Stomach (tissue), 9 donors: ENCODE results near the gene SDCCAG8. TPM values are rescaled to one million over a fixed set of nuclear protein-coding genes. Genes with fewer than 3 reads are reported as not detected.

ENCODE experiments used
- DNase-seq, 2 donors: peaks; one replicate each; pipeline versions ENCODE4 v3.0.0 to v3.0.0-alpha.2; 2013 to 2019
- H3K27ac ChIP-seq, 5 donors: fragments of 200-600 bp in 4 of 5; sonication (generic) in 4 of 5; one replicate each; pipeline ENCODE4 v1.5.1; 2013 to 2019; ENCODE audit warnings: mild to moderate bottlenecking in 1 of 5, moderate library complexity in 1 of 5
- H3K27me3 ChIP-seq, 3 donors: fragments of 200-600 bp; sonication (generic); one replicate each; pipeline ENCODE4 v1.5.1; 2017 to 2019; ENCODE audit warnings: mixed run types in 1 of 3
- H3K36me3 ChIP-seq, 4 donors: fragments of 200-600 bp; sonication (generic); 1 replicate in 3 of 4; 2 replicates in 1 of 4; pipeline ENCODE4 v1.5.1; 2016 to 2019
- H3K4me1 ChIP-seq, 4 donors: fragments of 200-600 bp; sonication (generic); one replicate each; pipeline ENCODE4 v1.5.1; 2016 to 2019
- H3K4me3 ChIP-seq, 4 donors: fragments of 200-600 bp; sonication (generic) in 3 of 4; one replicate each; pipeline ENCODE4 v1.5.1; 2016 to 2019; ENCODE audit warnings: mild to moderate bottlenecking in 1 of 4
- H3K9me3 ChIP-seq, 4 donors: fragments of 200-600 bp; sonication (generic); one replicate each; pipeline ENCODE4 v1.5.1; 2016 to 2019
- EP300 ChIP-seq: sonication (generic); formaldehyde crosslinking; IDR thresholded peaks from one replicate; pipeline ENCODE4 v1.6.1; 2017; ENCODE audit warnings: antibody characterized with exemption
- POLR2A ChIP-seq, 4 donors: fragments of 450-650 bp; IDR thresholded peaks; one replicate each; pipeline ENCODE4 v1.6.1; 2016; ENCODE audit warnings: antibody characterized with exemption in 4 of 4, control low read depth in 2 of 4, mild to moderate bottlenecking in 1 of 4, moderate library complexity in 1 of 4
- POLR2AphosphoS5 ChIP-seq, 3 donors: sonication (generic); formaldehyde crosslinking; IDR thresholded peaks; one replicate each; pipeline ENCODE4 v1.6.1; 2016; ENCODE audit warnings: antibody characterized with exemption in 3 of 3
- WGBS, 5 donors: extraction: QIAGEN DNeasy Blood & Tissue Kit in 3 of 5; methylation state at CpG; one replicate each; pipeline versions ENCODE4 v1.1.5 to v1.1.7; 2013 to 2018; 5-methylcytosine and 5-hydroxymethylcytosine counted together
- intact Hi-C: fragments of 100-400 bp; cut with DNase I; formaldehyde crosslinking; loops from one replicate; pipeline ENCODE4 v1.15.1; 2023; ENCODE audit warnings: low total_unique reads
- polyA plus RNA-seq, 3 donors: library from polyadenylated mRNA; stranded (reverse); fragments of 200-250 nt; gene quantifications; one replicate each; pipeline ENCODE4 v1.2.3, GENCODE V29; 2013
- total RNA-seq, 5 donors: library from RNA; depleted of rRNA; stranded (reverse); fragments of >200 nt; gene quantifications; one replicate each; pipeline versions ENCODE4 v1.1.0 to v1.2.3, GENCODE V29; 2014 to 2016
- TF ChIP-seq, protein P1 (sequence below), 7 experiments: fragments of 450-650 bp in 4 of 7; fragments of 200-600 bp in 3 of 7; sonication (generic) in 3 of 7; IDR thresholded peaks; one replicate each; pipeline ENCODE4 v1.5.1; 2016 to 2019; ENCODE audit warnings: antibody characterized with exemption in 7 of 7, control low read depth in 2 of 7, mild to moderate bottlenecking in 1 of 7
- donor health status: healthy with polysubstance abuse.
- donor health status: Bipolar disorder and iron deficiency.
- donor health status: healthy.

Gene SDCCAG8
- total and polyA plus RNA-seq, 8 donors = 16.3 to 184 (median 24.5) TPM

DNA sequence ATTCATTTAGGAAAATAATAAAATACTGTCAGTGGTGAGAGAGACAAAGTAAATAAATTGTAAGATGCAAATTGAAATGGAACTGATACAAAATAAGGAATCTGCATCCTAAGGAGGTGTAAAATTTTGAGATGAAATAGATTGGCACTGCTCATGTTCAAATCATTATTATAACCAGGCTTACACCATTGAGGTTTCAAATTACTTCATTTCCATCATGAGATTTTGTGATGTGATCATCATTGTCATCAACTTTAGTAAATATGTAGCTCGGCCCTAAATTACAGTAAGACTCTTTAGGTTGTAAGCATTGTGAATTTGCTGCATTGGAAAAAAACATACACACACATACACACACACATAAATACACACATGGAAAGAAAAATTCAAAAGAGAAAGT, 123.4 kb downstream of the SDCCAG8 start:
- Histone ChIP-seq H3K36me3 (peaks cover 0 to 40% (median 27%) of the 10 kb centered on the region in 4 donors), H3K9me3 (peaks cover 0 to 6% (median 3%) of the 10 kb centered on the region in 4 donors), H3K4me1 (no peaks in the 10 kb centered on the region), H3K27me3 (no peaks in the 10 kb centered on the region), H3K27ac (no peak overlapping the region), H3K4me3 (no peak overlapping the region)
- WGBS, 5 donors = 94 to 100% (median 95%) methylated on average over 1 of the region's 1 CpG
- intact Hi-C loops = no loop called here
- DNase-seq = no peak
- TF ChIP-seq, protein P1, sequence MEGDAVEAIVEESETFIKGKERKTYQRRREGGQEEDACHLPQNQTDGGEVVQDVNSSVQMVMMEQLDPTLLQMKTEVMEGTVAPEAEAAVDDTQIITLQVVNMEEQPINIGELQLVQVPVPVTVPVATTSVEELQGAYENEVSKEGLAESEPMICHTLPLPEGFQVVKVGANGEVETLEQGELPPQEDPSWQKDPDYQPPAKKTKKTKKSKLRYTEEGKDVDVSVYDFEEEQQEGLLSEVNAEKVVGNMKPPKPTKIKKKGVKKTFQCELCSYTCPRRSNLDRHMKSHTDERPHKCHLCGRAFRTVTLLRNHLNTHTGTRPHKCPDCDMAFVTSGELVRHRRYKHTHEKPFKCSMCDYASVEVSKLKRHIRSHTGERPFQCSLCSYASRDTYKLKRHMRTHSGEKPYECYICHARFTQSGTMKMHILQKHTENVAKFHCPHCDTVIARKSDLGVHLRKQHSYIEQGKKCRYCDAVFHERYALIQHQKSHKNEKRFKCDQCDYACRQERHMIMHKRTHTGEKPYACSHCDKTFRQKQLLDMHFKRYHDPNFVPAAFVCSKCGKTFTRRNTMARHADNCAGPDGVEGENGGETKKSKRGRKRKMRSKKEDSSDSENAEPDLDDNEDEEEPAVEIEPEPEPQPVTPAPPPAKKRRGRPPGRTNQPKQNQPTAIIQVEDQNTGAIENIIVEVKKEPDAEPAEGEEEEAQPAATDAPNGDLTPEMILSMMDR (IDR thresholded peaks at IDR 0.05) = no peak

DNA sequence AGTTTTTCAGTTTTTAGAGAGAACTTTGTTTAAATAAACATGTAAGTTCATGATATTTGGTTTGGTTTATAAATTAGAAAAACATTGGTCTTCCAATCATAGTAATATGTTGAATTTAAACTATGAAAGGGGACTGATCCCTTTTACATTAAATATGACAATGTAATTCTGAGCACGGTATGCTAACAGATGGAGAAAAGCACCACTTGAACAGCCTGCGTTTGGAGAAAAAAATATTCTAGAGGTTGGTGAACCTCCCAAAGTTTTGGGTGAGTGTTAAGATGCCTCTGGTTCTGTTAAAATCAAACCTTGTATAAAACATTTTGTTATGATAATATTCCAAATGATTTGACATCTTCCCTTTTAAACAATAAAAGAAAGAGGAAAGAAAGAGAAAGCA, 123.9 kb downstream of the SDCCAG8 start:
- H3K36me3 ChIP-seq = peaks cover 0 to 44% (median 30%) of the 10 kb centered on the region in 4 donors
- no peaks in the 10 kb centered on the region for H3K27me3 ChIP-seq
- no peak overlapping the region for H3K27ac ChIP-seq
- H3K4me3 ChIP-seq = no peak overlapping the region
- WGBS, 5 donors = 68 to 92% (median 88%) methylated on average over 2 of the region's 2 CpGs
- no peak for DNase-seq
- TF ChIP-seq EP300 = no peak
- TF ChIP-seq POLR2A (IDR thresholded peaks at IDR 0.05) = no peak
- TF ChIP-seq, protein P1 (IDR thresholded peaks at IDR 0.05) = no peak
- no peak for TF ChIP-seq POLR2AphosphoS5 (IDR thresholded peaks at IDR 0.05)
- H3K9me3 ChIP-seq = peaks cover 0 to 1% (median 0%) of the 10 kb centered on the region in 4 donors
- H3K4me1 ChIP-seq = no peaks in the 10 kb centered on the region
- intact Hi-C loops = no loop called here

DNA sequence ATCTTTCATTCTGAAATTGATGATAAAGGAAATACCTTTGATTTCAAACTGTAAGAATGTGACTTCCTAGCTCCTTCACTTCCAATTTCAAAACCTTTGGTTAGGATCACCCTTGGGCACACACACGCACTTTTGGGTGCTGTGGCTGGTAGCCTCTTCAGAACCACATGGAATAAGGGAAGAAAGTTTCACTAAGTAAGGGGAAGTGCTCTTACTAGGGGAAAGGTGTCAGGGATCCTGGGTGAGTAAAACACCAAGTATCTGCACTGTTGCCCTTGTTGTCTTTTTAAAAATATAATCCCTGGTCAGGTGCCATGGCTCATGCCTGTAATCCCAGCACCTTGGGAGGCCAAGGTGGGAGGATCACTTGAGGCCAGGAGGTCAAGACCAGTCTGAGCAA, 132.4 kb downstream of the SDCCAG8 start:
- TF ChIP-seq, protein P1 (IDR thresholded peaks at IDR 0.05) = no peak
- TF ChIP-seq EP300 (no peak), POLR2AphosphoS5 (IDR thresholded peaks at IDR 0.05) (no peak), POLR2A (IDR thresholded peaks at IDR 0.05) (no peak)
- H3K4me1 ChIP-seq = no peaks in the 10 kb centered on the region
- H3K36me3 ChIP-seq = peaks cover 0 to 20% (median 14%) of the 10 kb centered on the region in 4 donors
- DNase-seq = no peak
- WGBS, 5 donors = 88 to 100% (median 95%) methylated on average over 1 of the region's 1 CpG
- no peak overlapping the region for H3K4me3 ChIP-seq
- intact Hi-C loops = no loop called here
- H3K9me3 ChIP-seq = no peaks in the 10 kb centered on the region
- H3K27ac ChIP-seq = no peak overlapping the region
- no peaks in the 10 kb centered on the region for H3K27me3 ChIP-seq

DNA sequence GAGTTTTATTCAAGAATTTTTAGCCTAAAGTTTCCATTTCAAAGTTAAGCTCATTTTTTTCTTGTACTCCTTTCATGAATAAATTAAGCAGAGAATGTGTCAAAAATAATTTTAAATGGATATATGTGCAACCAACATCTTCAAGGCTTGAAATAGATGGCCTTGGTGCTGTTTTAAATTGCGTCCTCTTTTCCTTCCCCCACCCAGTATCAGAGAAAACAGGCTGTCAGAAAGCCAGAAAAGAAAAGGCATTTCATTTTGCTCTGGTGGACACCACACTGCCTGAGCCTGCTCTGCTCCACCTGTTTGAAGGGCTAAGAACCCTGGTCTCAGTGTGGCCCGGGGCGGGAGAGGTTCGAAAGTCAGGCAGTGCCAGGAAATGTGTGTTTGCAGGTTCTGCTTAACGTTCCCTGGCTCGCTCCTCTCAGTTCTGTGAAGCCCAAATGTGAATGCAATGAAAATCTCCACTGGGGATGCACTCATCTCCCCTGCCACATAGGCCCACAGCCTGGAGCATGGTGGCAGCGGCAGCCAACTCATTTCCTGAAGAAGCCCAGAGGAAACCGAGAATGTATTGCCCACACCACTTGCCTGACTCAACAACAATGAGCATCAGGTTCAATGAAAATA, 134.4 kb downstream of the SDCCAG8 start:
- Histone ChIP-seq H3K4me1 (no peaks in the 10 kb centered on the region), H3K27me3 (no peaks in the 10 kb centered on the region), H3K4me3 (no peak overlapping the region), H3K27ac (no peak overlapping the region), H3K36me3 (peaks cover 0 to 11% (median 6%) of the 10 kb centered on the region in 4 donors), H3K9me3 (no peaks in the 10 kb centered on the region)
- 81 to 85% (median 82%) methylated on average over 8 of the region's 8 CpGs for WGBS, 5 donors
- intact Hi-C loops = no loop called here
- TF ChIP-seq EP300 (no peak), POLR2A (IDR thresholded peaks at IDR 0.05) (no peak), POLR2AphosphoS5 (IDR thresholded peaks at IDR 0.05) (no peak)
- TF ChIP-seq, protein P1 (IDR thresholded peaks at IDR 0.05) = no peak
- DNase-seq = no peak
